Measurements from ENCODE around the gene EPB41L4B.

EPB41L4B gene

DNA sequence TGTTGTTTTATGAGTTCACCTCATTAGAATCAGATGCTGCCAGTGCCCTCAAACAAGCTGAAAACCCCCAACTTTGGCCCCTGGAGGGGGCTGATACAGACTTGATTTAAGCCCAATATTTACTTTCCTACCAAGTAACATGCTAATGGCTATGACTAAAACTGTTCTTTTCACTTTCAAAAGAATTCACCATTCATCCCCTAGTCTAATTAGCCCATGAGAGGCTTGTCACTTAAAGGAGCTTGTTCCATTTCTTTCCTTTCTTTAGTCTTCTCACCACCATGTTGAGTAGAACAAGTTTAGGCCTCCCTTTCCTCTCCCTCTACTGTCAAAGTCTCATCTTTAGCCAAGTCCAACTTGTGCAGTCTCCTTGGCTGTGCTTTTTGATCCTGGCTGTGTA lies 50.4 kb downstream of the EPB41L4B start:
- H3K79me2 ChIP-seq (ENCODE audit: insufficient read depth, low read length), result no peaks in the 10 kb centered on the region
- H3K4me2 ChIP-seq (ENCODE audit: low read length), result no peak overlapping the region

DNA sequence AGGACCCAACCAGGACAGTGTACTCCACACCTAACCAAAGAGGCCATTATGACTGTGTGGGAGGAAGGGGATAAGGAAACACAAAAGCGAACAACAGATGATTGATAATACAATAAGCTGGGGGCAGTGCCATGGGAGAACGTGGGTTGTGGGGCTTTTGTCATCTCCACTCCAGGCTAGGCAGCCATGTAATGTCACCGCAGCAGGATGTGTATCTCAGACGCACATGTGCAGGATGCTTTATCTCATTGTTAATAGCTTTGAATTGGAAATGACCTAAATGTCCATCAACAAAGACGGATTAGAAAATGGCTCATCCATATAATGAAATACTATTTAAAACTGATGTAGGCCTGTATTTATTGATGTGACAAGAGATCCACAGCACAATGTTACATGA lies 51.0 kb downstream of the EPB41L4B start:
- Histone ChIP-seq H3K9ac (ENCODE audit: low read length) (no peak overlapping the region), H4K20me1 (ENCODE audit: insufficient read depth, low read length) (no peaks in the 10 kb centered on the region), H3K27ac (ENCODE audit: low read depth, low read length, poor library complexity, severe bottlenecking) (no peak overlapping the region), H3K36me3 (ENCODE audit: insufficient read depth, low read length) (no peaks in the 10 kb centered on the region), H3K4me3 (ENCODE audit: low read depth, low read length, poor library complexity, severe bottlenecking) (no peak overlapping the region), H3K4me1 (ENCODE audit: insufficient read depth, low read length, severe bottlenecking) (no peaks in the 10 kb centered on the region), H3K27me3 (ENCODE audit: insufficient read depth, low read length) (no peaks in the 10 kb centered on the region; the same call in 1 of the 2 replicates), H3F3A (ENCODE audit: insufficient read depth, low read length) (no peaks in the 10 kb centered on the region), H2AFZ (ENCODE audit: low read length) (no peak overlapping the region), H3K9me3 (ENCODE audit: low read length) (no peaks in the 10 kb centered on the region), H3K4me2 (ENCODE audit: low read length) (no peak overlapping the region), H3K9me2 (ENCODE audit: low read depth, low read length) (no peaks in the 10 kb centered on the region), H3K79me2 (ENCODE audit: insufficient read depth, low read length) (no peaks in the 10 kb centered on the region)
- TF ChIP-seq, protein P1, sequence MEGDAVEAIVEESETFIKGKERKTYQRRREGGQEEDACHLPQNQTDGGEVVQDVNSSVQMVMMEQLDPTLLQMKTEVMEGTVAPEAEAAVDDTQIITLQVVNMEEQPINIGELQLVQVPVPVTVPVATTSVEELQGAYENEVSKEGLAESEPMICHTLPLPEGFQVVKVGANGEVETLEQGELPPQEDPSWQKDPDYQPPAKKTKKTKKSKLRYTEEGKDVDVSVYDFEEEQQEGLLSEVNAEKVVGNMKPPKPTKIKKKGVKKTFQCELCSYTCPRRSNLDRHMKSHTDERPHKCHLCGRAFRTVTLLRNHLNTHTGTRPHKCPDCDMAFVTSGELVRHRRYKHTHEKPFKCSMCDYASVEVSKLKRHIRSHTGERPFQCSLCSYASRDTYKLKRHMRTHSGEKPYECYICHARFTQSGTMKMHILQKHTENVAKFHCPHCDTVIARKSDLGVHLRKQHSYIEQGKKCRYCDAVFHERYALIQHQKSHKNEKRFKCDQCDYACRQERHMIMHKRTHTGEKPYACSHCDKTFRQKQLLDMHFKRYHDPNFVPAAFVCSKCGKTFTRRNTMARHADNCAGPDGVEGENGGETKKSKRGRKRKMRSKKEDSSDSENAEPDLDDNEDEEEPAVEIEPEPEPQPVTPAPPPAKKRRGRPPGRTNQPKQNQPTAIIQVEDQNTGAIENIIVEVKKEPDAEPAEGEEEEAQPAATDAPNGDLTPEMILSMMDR (IDR thresholded peaks at IDR 0.05; ENCODE audit: low read length), result no peak
- no peak for TF ChIP-seq EZH2 (IDR thresholded peaks at IDR 0.05; ENCODE audit: borderline replicate concordance, low read length)

More for the DNA sequence above, 50.4 kb downstream of the EPB41L4B start:
- Histone ChIP-seq H3K4me1 (ENCODE audit: insufficient read depth, low read length, severe bottlenecking) (no peaks in the 10 kb centered on the region), H3F3A (ENCODE audit: insufficient read depth, low read length) (no peaks in the 10 kb centered on the region), H3K27ac (ENCODE audit: low read depth, low read length, poor library complexity, severe bottlenecking) (no peak overlapping the region), H3K9me3 (ENCODE audit: low read length) (no peaks in the 10 kb centered on the region), H3K4me3 (ENCODE audit: low read depth, low read length, poor library complexity, severe bottlenecking) (no peak overlapping the region), H3K27me3 (ENCODE audit: insufficient read depth, low read length) (no peaks in the 10 kb centered on the region; the same call in 1 of the 2 replicates), H2AFZ (ENCODE audit: low read length) (no peak overlapping the region), H3K36me3 (ENCODE audit: insufficient read depth, low read length) (no peaks in the 10 kb centered on the region), H3K9me2 (ENCODE audit: low read depth, low read length) (no peaks in the 10 kb centered on the region), H3K9ac (ENCODE audit: low read length) (no peak overlapping the region), H4K20me1 (ENCODE audit: insufficient read depth, low read length) (no peaks in the 10 kb centered on the region)
- TF ChIP-seq EZH2 (IDR thresholded peaks at IDR 0.05; ENCODE audit: borderline replicate concordance, low read length), result no peak

DNA sequence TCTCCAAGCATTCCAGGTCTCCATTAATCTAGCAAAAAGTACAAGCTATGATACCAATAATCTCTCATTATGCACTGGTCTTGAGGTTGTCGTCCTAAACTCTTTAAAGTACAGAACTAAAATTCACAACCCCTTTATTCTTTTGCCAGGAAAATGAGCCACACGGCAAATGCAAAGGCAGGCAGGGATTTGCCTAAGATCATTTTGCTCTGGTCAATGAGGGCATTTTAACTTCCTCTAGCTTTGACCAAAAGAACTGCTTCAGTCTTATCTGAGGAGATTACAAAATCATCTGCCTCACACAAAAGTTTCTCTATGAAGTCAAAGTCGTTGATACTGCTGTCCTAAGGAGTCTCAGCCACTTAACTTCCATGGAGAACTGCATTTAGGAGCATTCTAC lies 51.8 kb downstream of the EPB41L4B start:
- Histone ChIP-seq H3K9me3 (ENCODE audit: low read length) (no peaks in the 10 kb centered on the region), H3K27me3 (ENCODE audit: insufficient read depth, low read length) (no peaks in the 10 kb centered on the region; the same call in 1 of the 2 replicates), H3F3A (ENCODE audit: insufficient read depth, low read length) (no peaks in the 10 kb centered on the region), H3K4me3 (ENCODE audit: low read depth, low read length, poor library complexity, severe bottlenecking) (no peak overlapping the region), H3K27ac (ENCODE audit: low read depth, low read length, poor library complexity, severe bottlenecking) (no peak overlapping the region), H4K20me1 (ENCODE audit: insufficient read depth, low read length) (no peaks in the 10 kb centered on the region), H3K36me3 (ENCODE audit: insufficient read depth, low read length) (no peaks in the 10 kb centered on the region), H2AFZ (ENCODE audit: low read length) (no peak overlapping the region), H3K4me2 (ENCODE audit: low read length) (no peak overlapping the region), H3K9ac (ENCODE audit: low read length) (no peak overlapping the region), H3K79me2 (ENCODE audit: insufficient read depth, low read length) (no peaks in the 10 kb centered on the region), H3K9me2 (ENCODE audit: low read depth, low read length) (no peaks in the 10 kb centered on the region), H3K4me1 (ENCODE audit: insufficient read depth, low read length, severe bottlenecking) (no peaks in the 10 kb centered on the region)
- no peak for TF ChIP-seq EZH2 (IDR thresholded peaks at IDR 0.05; ENCODE audit: borderline replicate concordance, low read length)
- TF ChIP-seq, protein P1 (IDR thresholded peaks at IDR 0.05; ENCODE audit: low read length), result no peak

DNA sequence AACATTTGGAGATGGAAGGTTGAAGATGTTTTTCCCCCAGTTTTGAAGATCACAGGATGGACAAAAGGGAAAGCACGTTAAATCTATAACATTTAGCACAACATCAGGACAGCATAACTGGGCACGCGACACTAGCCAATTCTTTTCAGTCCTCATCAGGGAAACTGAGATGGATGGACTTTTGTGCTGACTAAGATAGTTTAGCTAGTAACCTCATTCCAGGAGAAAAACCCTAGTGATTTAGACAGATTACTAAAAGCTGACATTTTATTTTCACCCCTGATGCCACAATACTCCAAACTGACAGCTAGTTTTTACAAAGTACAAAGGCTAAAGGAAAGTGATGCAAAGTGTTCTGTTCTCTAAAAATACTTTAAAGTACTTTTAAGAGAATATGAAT lies 53.3 kb downstream of the EPB41L4B start:
- Histone ChIP-seq H3K4me2 (ENCODE audit: low read length) (no peak overlapping the region), H3K36me3 (ENCODE audit: insufficient read depth, low read length) (no peaks in the 10 kb centered on the region), H3F3A (ENCODE audit: insufficient read depth, low read length) (no peaks in the 10 kb centered on the region), H4K20me1 (ENCODE audit: insufficient read depth, low read length) (no peaks in the 10 kb centered on the region), H3K79me2 (ENCODE audit: insufficient read depth, low read length) (no peaks in the 10 kb centered on the region), H3K9me3 (ENCODE audit: low read length) (no peaks in the 10 kb centered on the region), H3K4me3 (ENCODE audit: low read depth, low read length, poor library complexity, severe bottlenecking) (no peak overlapping the region), H3K9me2 (ENCODE audit: low read depth, low read length) (no peaks in the 10 kb centered on the region), H3K27ac (ENCODE audit: low read depth, low read length, poor library complexity, severe bottlenecking) (no peak overlapping the region), H3K9ac (ENCODE audit: low read length) (no peak overlapping the region), H2AFZ (ENCODE audit: low read length) (no peak overlapping the region), H3K27me3 (ENCODE audit: insufficient read depth, low read length) (no peaks in the 10 kb centered on the region; the same call in 1 of the 2 replicates), H3K4me1 (ENCODE audit: insufficient read depth, low read length, severe bottlenecking) (no peaks in the 10 kb centered on the region)
- TF ChIP-seq, protein P1 (IDR thresholded peaks at IDR 0.05; ENCODE audit: low read length), result no peak
- no peak for TF ChIP-seq EZH2 (IDR thresholded peaks at IDR 0.05; ENCODE audit: borderline replicate concordance, low read length)

Measured in OCI-LY1 (cell line).